HG02943 (cell line): Measurements from ENCODE around the gene CDS2.

ENCODE experiments used
- ATAC-seq: cut with Tn5 transposase; IDR thresholded peaks from one replicate; pipeline ENCODE4 v1.9.1; 2021; ENCODE audit warnings: mild to moderate bottlenecking, low read depth, moderate library complexity; ENCODE audit not compliant: unreplicated experiment

The CDS2 gene

DNA sequence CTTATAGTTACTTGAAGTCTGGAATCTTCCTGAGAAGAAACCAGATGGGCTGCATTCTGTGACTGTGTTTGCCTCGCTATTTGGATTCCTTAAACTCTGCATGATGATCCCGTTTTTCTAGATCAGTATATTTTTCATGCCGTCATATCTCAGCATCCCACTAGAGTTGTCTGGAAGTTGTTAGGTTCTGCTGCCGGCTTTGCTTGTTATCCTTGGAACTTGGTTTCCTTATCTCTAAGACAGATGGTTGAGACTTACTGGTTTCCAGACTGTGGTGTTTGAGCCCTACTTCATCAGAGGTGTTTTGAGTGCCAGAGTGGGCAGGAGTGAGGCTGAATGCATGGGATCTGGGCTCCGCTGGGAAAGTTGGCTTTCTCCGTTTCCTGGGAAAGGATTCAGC, 50.3 kb downstream of the CDS2 start:
- no peak for ATAC-seq

- no peak for ATAC-seq
Observed at GRCh38 chr20:5178046-5178445, 51.2 kb downstream of the CDS2 start.

- ATAC-seq = no peak
Observed at GRCh38 chr20:5180421-5180820, 53.6 kb downstream of the CDS2 start.

DNA sequence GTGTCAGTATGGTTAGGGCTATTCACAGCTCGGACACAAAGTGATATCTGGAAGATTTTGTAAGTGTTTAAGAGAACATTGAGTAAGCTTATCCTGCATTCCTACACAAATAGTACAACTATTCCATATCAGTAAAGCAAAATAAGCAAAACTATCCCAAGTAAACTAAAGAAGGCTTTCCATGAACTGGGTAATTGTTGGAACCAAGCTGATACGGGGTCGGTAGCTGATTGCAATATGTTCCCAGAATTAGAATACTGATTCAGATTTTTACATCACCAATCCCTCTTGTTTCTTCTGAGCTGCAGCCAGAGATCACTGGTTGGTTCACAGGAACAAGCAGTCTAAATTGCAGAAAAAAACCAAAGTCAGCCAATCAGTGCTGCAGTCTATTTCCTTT, 54.1 kb downstream of the CDS2 start:
- ATAC-seq = no peak

DNA sequence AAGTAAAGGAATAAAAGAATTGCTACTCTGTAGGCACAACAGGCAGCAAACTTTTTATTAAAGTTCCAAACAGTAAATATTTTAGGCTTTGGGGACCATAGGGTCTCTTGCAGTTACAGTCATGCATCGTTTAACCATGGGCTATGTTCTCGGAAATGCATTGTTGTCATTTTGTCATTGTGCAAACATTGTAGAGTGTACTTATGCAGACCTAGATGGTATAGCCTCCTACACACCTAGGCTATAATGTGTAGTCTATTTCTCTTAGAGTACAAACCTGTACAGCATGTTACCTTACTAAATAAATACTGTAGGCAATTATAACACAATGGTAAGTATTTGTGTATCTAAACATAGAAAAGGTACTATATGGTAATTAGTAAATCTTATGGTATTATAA, 54.7 kb downstream of the CDS2 start:
- no peak for ATAC-seq

GRCh38 chr20:5181958-5182357, 55.1 kb downstream of the CDS2 start:
- no peak for ATAC-seq

DNA sequence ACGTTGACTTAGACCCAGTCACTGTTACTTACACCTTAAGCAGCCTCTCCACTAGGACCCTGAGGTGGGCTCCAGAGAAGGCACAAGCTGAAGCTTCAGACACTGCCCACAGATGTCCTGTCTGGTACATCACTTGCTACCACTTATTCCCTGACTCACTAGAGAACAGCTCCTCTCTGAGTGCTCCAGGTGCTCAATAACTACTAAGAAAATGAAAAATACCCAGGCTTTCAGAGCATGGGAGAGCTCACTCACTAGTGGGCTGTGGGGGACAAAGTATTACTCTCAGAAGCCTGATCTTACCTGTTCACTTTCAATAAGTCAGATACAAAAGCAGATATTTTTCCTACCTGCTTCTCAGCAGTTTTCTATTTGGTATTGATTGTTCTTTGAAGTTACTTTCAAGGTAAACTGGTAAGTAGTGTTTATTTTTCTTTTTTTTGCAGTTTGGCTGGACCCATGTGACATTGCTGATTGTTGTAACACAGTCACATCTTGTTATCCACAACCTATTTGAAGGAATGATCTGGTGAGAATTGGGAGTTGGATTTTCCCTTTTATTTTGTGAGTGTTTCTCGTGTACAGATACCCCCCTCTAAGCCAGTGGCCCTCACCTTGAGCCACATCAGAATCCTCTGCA, 55.9 kb downstream of the CDS2 start:
- no peak for ATAC-seq

DNA sequence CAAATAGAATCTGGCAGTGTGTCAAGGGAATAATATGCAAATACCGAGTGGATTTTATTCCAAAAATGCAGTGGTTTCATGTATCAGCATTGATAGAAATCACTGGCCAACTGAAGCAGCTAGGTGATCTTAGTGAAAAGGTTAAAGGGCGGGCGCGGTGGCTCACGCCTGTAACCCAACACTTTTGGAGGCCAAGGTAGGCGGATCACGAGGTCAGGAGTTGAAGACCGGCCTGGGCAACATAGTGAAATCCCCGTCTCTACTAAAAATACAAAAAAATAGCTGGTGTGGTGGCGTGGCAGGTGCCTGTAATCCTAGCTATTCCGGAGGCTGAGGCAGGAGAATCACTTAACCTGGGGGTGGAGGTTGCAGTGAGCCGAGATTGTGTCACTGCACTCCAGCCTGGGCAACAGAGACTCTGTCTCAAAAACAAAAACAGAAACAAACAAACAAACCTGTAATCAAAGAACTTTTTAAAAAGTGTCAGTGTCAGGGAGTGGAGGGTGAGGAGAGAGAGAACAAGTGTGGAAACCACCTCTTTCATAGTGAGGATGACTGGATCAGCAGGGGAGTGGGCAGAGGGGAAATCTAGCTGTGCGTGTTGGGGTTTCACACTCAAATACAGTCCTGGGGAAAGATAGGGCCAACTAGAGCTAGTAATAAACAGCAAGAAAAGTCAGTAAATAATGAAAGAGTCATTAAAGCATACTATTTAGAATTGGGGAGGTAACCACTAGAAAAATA, 57.1 kb downstream of the CDS2 start:
- ATAC-seq = no peak

DNA sequence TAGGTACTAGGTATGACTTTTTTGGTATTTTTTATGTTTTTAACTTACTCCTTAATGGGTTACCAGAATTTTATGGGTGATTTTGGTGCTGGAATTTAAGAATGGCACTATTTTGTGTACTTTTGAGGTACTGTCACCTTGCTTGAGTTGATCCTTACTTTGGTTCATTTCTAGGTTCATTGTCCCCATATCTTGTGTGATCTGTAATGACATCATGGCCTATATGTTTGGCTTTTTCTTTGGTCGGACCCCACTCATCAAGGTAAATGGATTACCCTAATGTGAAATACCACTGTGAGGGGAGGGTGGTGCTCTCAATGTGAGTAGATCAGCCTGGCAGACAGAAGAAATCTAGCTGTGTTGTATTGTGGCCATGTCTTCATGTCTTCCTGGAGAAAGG, 57.9 kb downstream of the CDS2 start:
- no peak for ATAC-seq

- ATAC-seq = no peak
Observed at GRCh38 chr20:5187122-5187521, 60.3 kb downstream of the CDS2 start.

- no peak for ATAC-seq
Observed at GRCh38 chr20:5188736-5189135, 61.9 kb downstream of the CDS2 start.

DNA sequence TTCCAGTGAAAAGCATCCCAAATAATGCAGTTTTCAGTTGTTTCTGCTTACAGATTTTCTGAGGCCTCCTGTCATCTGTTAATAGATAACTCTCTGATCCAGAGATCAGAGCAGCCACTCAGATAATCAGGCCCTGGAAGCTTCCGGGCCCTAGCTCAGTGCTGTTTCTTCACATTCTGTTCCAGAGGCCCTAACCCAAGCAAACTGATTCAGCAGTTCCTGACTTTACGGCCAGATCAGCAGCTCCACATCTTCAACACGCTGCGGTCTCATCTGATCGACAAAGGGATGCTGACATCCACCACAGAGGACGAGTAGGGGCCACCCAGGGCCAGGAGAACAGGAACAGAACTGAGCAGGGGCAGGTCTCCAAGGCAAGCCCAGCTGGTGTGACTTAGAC, 63.1 kb downstream of the CDS2 start:
- ATAC-seq = no peak

DNA sequence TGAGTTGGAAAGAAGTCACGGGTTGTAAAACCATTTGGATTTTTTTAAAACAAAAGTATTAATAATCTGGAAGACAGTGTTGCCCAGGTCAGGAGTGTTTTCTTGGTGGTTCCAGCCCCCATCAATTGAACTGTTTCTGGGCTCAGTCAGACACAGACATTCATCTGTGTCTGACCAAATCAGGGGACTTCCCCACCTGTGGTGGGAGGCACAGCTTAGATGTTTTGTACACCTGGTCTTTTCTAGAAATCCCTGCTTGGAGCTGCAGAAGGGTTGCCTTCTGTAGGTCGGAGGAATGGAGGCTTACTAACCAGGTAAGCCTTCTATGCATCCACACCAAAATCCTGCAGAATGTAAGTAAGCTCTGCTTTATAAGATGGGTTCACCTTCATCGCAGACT, 63.6 kb downstream of the CDS2 start:
- no peak for ATAC-seq

- no peak for ATAC-seq
Observed at GRCh38 chr20:5191829-5192569, 65.2 kb downstream of the CDS2 start.

DNA sequence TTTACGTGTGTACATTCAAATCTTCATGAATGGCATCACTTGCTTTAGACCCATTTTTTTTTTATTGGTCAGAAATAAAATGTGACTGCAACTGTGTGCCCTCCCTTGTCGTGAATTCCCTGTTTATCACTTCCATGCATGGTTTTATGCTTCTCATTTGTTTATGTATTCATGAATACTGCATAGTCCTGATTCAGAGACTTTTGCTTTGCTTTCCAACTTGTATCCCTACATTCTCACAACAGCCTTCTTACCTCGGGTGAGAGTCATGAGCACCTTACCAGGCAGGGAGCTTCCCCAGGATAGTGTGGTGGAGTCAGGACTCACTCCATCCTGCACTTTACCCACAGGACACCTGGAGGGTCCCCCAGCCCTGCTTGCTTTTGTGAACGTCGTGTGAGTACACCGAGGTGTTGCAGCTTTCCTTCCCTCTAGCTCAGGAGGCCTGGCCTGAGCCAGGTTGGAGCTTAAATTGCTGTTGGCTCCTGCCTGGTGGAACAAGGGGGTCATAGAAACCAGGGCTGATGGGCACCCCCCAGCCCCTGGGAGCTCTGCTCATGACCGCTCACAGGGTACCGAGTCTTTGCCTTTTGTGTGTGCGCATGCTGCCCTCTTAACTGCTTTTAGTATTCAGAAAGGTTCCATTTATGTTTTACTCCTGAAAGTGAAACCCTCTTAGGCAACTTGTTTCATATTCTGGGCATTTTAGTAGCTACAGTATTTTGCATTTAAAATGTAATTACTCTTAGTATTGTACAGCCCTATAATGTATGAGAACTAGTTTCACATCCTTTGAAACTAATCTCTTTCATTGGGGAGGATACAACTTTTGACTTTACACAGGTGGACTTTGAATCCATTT, 66.0 kb downstream of the CDS2 start:
- ATAC-seq = no peak

DNA sequence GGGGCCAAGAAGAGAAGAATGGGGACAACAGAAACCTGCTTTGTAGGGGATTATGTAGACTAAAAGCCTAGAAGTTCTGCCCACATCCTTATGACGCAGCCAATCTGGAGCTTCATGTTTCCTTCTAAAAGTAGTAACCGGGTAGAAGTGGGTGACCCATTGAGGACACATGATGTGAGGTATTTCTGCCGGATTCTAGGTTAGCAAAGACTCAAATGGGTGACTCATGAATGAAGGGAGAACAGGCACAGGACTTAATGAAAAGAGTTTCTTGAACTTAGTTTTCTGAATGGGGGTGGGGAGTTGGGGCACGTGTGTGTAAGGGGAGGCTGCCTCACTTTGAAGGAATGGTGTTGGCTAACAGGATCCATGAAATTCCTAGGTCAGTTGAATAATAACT, 68.8 kb downstream of the CDS2 start:
- ATAC-seq = no peak

GRCh38 chr20:5196149-5196548, 69.3 kb downstream of the CDS2 start:
- ATAC-seq = no peak

GRCh38 chr20:5197270-5197827, 70.5 kb downstream of the CDS2 start:
- ATAC-seq = no peak

GRCh38 chr20:5197847-5198650, 71.2 kb downstream of the CDS2 start:
- no peak for ATAC-seq

DNA sequence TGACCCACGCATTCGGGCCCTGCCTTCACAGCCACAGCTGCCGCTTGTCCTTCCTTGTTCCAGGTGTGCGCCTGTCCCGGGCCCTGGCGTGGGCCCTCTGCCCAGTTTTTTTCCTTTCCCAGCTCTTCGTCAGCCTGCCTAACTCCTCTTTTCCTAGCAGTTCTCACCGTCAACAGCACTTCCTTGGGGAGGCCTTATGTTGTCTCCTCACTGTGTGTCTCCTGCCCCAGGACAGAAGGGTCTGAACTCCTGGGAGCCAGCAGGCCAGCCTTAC, 71.8 kb downstream of the CDS2 start:
- ATAC-seq = no peak
